B cell (primary cell): ENCODE measurements around the gene IL36A. TPM values are rescaled to one million over a fixed set of nuclear protein-coding genes. Genes with fewer than 3 reads are reported as not detected.

ENCODE experiments used
- ATAC-seq: fragments of 200-7000 bp; cut with Tn5 transposase; one replicate; pipeline ENCODE4 v1.10.0; 2021; ENCODE audit warnings: low read depth, mild to moderate bottlenecking, moderate number of reproducible peaks, moderate library complexity
- CTCF ChIA-PET: fragments of 350-600 bp; sonication (Branson Sonifier 250); formaldehyde crosslinking; loops from one replicate; lab custom pipeline; 2021; ENCODE audit warnings: antibody characterized with exemption, inconsistent platforms; lab: Charles Lee
- POLR2A ChIA-PET: fragments of 350-600 bp; sonication (Branson Sonifier 250); formaldehyde crosslinking; loops from one replicate; lab custom pipeline; 2021; ENCODE audit warnings: antibody characterized with exemption; lab: Charles Lee
- DNase-seq: peaks from one replicate; pipeline ENCODE4 v3.0.0; 2013
- H2AFZ ChIP-seq: 2 replicates; pipeline ENCODE4 v1.6.1; 2012; ENCODE audit warnings: mild to moderate bottlenecking, low read depth, low read length; ENCODE audit not compliant: insufficient read depth, poor library complexity, severe bottlenecking
- H3K27ac ChIP-seq, 2 donors: 1 replicate in 1 of 2; 2 replicates in 1 of 2; pipeline ENCODE4 v1.5.1; 2012 to 2013; ENCODE audit warnings: low read length in 2 of 2, mild to moderate bottlenecking in 2 of 2, moderate library complexity in 1 of 2
- H3K27me3 ChIP-seq, 4 experiments: fragments of 200-600 bp in 1 of 4; sonication (generic) in 1 of 4; replicated peaks in 1 of 4; 1 replicate in 2 of 4; 2 replicates in 2 of 4; pipeline versions ENCODE4 v1.6.1 to v1.7.0; 2013 to 2016; ENCODE audit warnings: low read length in 3 of 4, mild to moderate bottlenecking in 2 of 4, mixed read lengths in 1 of 4, moderate library complexity in 1 of 4; ENCODE audit not compliant: insufficient read depth in 4 of 4, control insufficient read depth in 3 of 4; ENCODE audit errors: control extremely low read depth in 1 of 4
- H3K36me3 ChIP-seq, 2 experiments: replicated peaks in 1 of 2; 1 replicate in 1 of 2; 2 replicates in 1 of 2; pipeline versions ENCODE4 v1.6.1 to v1.7.1; 2013; ENCODE audit warnings: low read length in 1 of 2; ENCODE audit not compliant: insufficient read depth in 2 of 2, control insufficient read depth in 1 of 2; ENCODE audit errors: control extremely low read depth in 1 of 2, extremely low read depth in 1 of 2
- H3K4me1 ChIP-seq, 2 donors: fragments of 200-600 bp in 1 of 2; sonication (generic) in 1 of 2; 1 replicate in 1 of 2; 2 replicates in 1 of 2; pipeline versions ENCODE4 v1.5.1 to v1.6.1; 2013 to 2017; ENCODE audit warnings: low read length in 2 of 2; ENCODE audit not compliant: control insufficient read depth in 2 of 2, insufficient read depth in 2 of 2
- H3K4me2 ChIP-seq: replicated peaks from 2 replicates; pipeline ENCODE3; 2012; ENCODE audit warnings: mild to moderate bottlenecking, low read depth, low read length; ENCODE audit not compliant: poor library complexity, severe bottlenecking
- H3K4me3 ChIP-seq, 5 experiments: fragments of 200-600 bp in 1 of 5; sonication (generic) in 1 of 5; 1 replicate in 3 of 5; 2 replicates in 2 of 5; pipeline versions ENCODE4 v1.5.1 to v1.7.0; 2011 to 2016; ENCODE audit warnings: low read length in 4 of 5, mild to moderate bottlenecking in 4 of 5, low read depth in 2 of 5, control low read depth in 1 of 5, moderate library complexity in 1 of 5; ENCODE audit not compliant: insufficient read depth in 1 of 5; ENCODE audit errors: control extremely low read depth in 1 of 5, extremely low read depth in 1 of 5
- H3K79me2 ChIP-seq: fragments of 200-600 bp; sonication (generic); one replicate; pipeline ENCODE4 v1.6.0; 2016; ENCODE audit warnings: low read length; ENCODE audit not compliant: control insufficient read depth, insufficient read depth
- H3K9ac ChIP-seq: fragments of 200-600 bp; sonication (generic); 2 replicates; pipeline ENCODE4 v1.6.1; 2017; ENCODE audit warnings: mild to moderate bottlenecking, low read length, moderate library complexity
- H3K9me3 ChIP-seq, 3 donors: one replicate each; pipeline versions ENCODE4 v1.6.1 to v1.7.1; 2013; ENCODE audit warnings: low read length in 2 of 3; ENCODE audit not compliant: control insufficient read depth in 2 of 3, insufficient read depth in 1 of 3; ENCODE audit errors: control extremely low read depth in 1 of 3
- H4K20me1 ChIP-seq: 2 replicates; pipeline ENCODE4 v1.6.0; 2012; ENCODE audit warnings: mild to moderate bottlenecking, low read length; ENCODE audit not compliant: insufficient read depth, control insufficient read depth, poor library complexity, severe bottlenecking
- H3K27ac Mint-ChIP-seq: one replicate; pipeline ENCODE4 v1.8.0; 2021; ENCODE audit warnings: mixed read lengths
- H3K27me3 Mint-ChIP-seq: one replicate; pipeline ENCODE4 v1.8.0; 2021; ENCODE audit warnings: mixed read lengths
- H3K4me1 Mint-ChIP-seq: one replicate; pipeline ENCODE4 v1.8.0; 2021; ENCODE audit warnings: mixed read lengths
- H3K4me3 Mint-ChIP-seq: one replicate; pipeline ENCODE4 v1.8.0; 2021; ENCODE audit warnings: mixed read lengths
- H3K9me3 Mint-ChIP-seq: one replicate; pipeline ENCODE4 v1.8.0; 2022; ENCODE audit warnings: mixed read lengths; ENCODE audit not compliant: insufficient read depth
- EZH2 ChIP-seq: IDR thresholded peaks from 2 replicates; pipeline ENCODE4 v1.6.1; 2012; ENCODE audit warnings: borderline replicate concordance, low read depth, mild to moderate bottlenecking, moderate library complexity, low read length; ENCODE audit not compliant: insufficient read depth, poor library complexity, severe bottlenecking
- WGBS: methylation state at CpG from one replicate; pipeline ENCODE4 v1.1.5; 2013; ENCODE audit warnings: missing lambda C conversion rate; ENCODE audit not compliant: insufficient coverage; 5-methylcytosine and 5-hydroxymethylcytosine counted together
- intact Hi-C: fragments of 100-400 bp; cut with micrococcal nuclease; formaldehyde crosslinking; loops from one replicate; pipeline ENCODE4 v1.10.0; 2022
- polyA plus RNA-seq: library from polyadenylated mRNA; depleted of rRNA; stranded (reverse); fragments of >200 nt; gene quantifications from 2 replicates; pipeline ENCODE4 v1.2.3, GENCODE V29; 2012
- total RNA-seq, 2 donors: library from RNA; stranded (reverse); fragments of 120-200 nt in 1 of 2; gene quantifications; 1 replicate in 1 of 2; 2 replicates in 1 of 2; pipeline versions ENCODE4 v1.2.3 to v1.2.4, GENCODE V29; 2013 to 2022
- TF ChIP-seq, protein P1 (sequence below): fragments of 200-600 bp; IDR thresholded peaks from one replicate; pipeline ENCODE4 v1.8.0; 2022; ENCODE audit warnings: antibody characterized with exemption, mild to moderate bottlenecking

Gene IL36A
- total and polyA plus RNA-seq, 2 donors (not counting 1 experiment from before 2014, with no cell fraction given), result not detected

DNA sequence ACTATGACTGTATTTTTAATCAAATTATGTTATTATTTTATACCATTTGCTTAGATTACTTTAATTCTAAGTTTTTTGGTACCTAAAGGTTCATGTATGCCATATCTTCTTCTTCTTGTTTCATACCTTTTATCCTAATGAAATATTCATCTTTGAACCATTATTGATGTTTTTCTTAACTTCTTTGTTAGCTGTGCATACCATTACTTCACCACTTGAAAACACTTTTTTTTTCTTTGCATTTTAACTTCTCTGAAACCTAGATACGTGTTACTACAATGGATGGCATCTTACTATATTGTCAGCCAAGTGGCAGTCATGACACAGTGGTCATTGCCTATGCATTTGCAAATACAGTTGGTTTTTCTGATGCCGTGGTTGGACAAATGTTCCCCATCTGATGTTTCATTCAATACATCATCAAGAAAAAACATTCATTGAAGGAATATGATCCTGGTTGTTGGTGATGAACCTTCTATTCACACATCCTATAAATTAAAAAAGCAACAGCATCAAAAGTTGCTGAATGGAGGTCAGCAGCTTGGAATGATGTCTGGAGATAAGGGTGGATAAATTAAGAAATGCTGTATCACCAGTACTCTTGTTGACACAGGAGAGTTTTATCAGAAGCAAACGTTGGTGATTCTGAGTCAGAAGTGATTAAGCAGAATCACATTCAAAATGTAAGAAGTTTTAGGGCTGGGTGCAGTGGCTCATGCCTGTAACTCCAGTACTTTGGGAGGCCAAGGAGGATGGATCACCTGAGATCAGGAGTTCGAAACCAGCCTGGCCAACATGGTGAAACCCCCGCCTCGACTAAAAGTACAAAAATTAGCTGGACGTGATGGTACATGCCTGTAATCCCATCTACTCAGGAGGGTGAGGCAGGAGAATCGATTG is 7.4 kb downstream of the IL36A start:
- no peak for ATAC-seq
- no peak for TF ChIP-seq EZH2
- TF ChIP-seq, protein P1, sequence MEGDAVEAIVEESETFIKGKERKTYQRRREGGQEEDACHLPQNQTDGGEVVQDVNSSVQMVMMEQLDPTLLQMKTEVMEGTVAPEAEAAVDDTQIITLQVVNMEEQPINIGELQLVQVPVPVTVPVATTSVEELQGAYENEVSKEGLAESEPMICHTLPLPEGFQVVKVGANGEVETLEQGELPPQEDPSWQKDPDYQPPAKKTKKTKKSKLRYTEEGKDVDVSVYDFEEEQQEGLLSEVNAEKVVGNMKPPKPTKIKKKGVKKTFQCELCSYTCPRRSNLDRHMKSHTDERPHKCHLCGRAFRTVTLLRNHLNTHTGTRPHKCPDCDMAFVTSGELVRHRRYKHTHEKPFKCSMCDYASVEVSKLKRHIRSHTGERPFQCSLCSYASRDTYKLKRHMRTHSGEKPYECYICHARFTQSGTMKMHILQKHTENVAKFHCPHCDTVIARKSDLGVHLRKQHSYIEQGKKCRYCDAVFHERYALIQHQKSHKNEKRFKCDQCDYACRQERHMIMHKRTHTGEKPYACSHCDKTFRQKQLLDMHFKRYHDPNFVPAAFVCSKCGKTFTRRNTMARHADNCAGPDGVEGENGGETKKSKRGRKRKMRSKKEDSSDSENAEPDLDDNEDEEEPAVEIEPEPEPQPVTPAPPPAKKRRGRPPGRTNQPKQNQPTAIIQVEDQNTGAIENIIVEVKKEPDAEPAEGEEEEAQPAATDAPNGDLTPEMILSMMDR, result no peak
- no peaks in the 10 kb centered on the region for H3K9me3 Mint-ChIP-seq
- peaks cover 43% of the 10 kb centered on the region for H3K27me3 Mint-ChIP-seq
- no peaks in the 10 kb centered on the region for H3K4me1 Mint-ChIP-seq
- 81% methylated on average over 8 of the region's 8 CpGs for WGBS
- no peak overlapping the region for H3K9ac ChIP-seq
- no peaks in the 10 kb centered on the region for H4K20me1 ChIP-seq
- DNase-seq, result no peak
- no peak overlapping the region for H2AFZ ChIP-seq
- no peaks in the 10 kb centered on the region for H3K79me2 ChIP-seq
- H3K4me2 ChIP-seq, result no peak overlapping the region
- H3K27ac Mint-ChIP-seq, result no peak overlapping the region
- no peak overlapping the region for H3K4me3 Mint-ChIP-seq
- H3K27ac ChIP-seq, result no peak overlapping the region
- peaks cover 0 to 11% (median 1%) of the 10 kb centered on the region in 4 experiments for H3K27me3 ChIP-seq
- no peak overlapping the region for H3K4me3 ChIP-seq
- POLR2A ChIA-PET, result no interaction called here
- no peaks in the 10 kb centered on the region for H3K36me3 ChIP-seq
- H3K4me1 ChIP-seq, result no peaks in the 10 kb centered on the region
- no peaks in the 10 kb centered on the region for H3K9me3 ChIP-seq
- intact Hi-C loops, result no loop called here
- CTCF ChIA-PET, result no interaction called here

DNA sequence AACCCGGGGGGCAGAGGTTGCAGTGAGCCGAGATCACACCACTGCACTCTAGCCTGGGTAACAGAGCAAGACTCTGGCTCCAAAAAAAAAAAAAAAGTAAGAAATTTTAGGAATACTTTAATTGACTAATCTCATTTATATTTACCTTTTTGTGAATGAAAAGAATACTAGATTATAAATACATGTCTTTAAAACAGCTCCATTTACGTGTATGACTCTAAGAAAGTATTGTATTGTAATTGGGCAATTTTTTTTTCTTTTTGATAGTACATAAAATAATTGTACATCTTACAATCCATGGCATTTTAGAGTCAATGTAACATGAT is 8.0 kb downstream of the IL36A start:
- H3K4me1 Mint-ChIP-seq, result no peaks in the 10 kb centered on the region
- TF ChIP-seq, protein P1, result no peak
- no peak for TF ChIP-seq EZH2
- H3K27me3 Mint-ChIP-seq, result peaks cover 49% of the 10 kb centered on the region
- DNase-seq (no peak), ATAC-seq (no peak)
- 100% methylated on average over 1 of the region's 3 CpGs for WGBS
- Histone ChIP-seq H4K20me1 (no peaks in the 10 kb centered on the region), H3K79me2 (no peaks in the 10 kb centered on the region), H3K4me1 (no peaks in the 10 kb centered on the region), H3K9me3 (no peaks in the 10 kb centered on the region), H3K36me3 (no peaks in the 10 kb centered on the region), H2AFZ (no peak overlapping the region), H3K4me3 (no peak overlapping the region), H3K27me3 (peaks cover 0 to 14% (median 1%) of the 10 kb centered on the region in 4 experiments), H3K4me2 (no peak overlapping the region), H3K9ac (no peak overlapping the region), H3K27ac (no peak overlapping the region)
- H3K9me3 Mint-ChIP-seq, result peaks cover under 1% of the 10 kb centered on the region
- no peak overlapping the region for H3K27ac Mint-ChIP-seq
- POLR2A ChIA-PET, result no interaction called here
- intact Hi-C loops, result no loop called here
- CTCF ChIA-PET, result no interaction called here
- no peak overlapping the region for H3K4me3 Mint-ChIP-seq
